B cell (primary cell): ENCODE results near the gene TSPAN14. TPM values are rescaled to one million over a fixed set of nuclear protein-coding genes. Genes with fewer than 3 reads are reported as not detected.

Source experiments
- ATAC-seq: fragments of 200-7000 bp; cut with Tn5 transposase; one replicate; pipeline ENCODE4 v1.10.0; 2021; ENCODE audit warnings: low read depth, mild to moderate bottlenecking, moderate number of reproducible peaks, moderate library complexity
- CTCF ChIA-PET: fragments of 350-600 bp; sonication (Branson Sonifier 250); formaldehyde crosslinking; loops from one replicate; lab custom pipeline; 2021; ENCODE audit warnings: antibody characterized with exemption, inconsistent platforms; lab: Charles Lee
- POLR2A ChIA-PET: fragments of 350-600 bp; sonication (Branson Sonifier 250); formaldehyde crosslinking; loops from one replicate; lab custom pipeline; 2021; ENCODE audit warnings: antibody characterized with exemption; lab: Charles Lee
- DNase-seq: peaks from one replicate; pipeline ENCODE4 v3.0.0; 2013
- H2AFZ ChIP-seq: 2 replicates; pipeline ENCODE4 v1.6.1; 2012; ENCODE audit warnings: mild to moderate bottlenecking, low read depth, low read length; ENCODE audit not compliant: insufficient read depth, poor library complexity, severe bottlenecking
- H3K27ac ChIP-seq, 2 donors: 1 replicate in 1 of 2; 2 replicates in 1 of 2; pipeline ENCODE4 v1.5.1; 2012 to 2013; ENCODE audit warnings: low read length in 2 of 2, mild to moderate bottlenecking in 2 of 2, moderate library complexity in 1 of 2
- H3K27me3 ChIP-seq, 4 experiments: fragments of 200-600 bp in 1 of 4; sonication (generic) in 1 of 4; replicated peaks in 1 of 4; 1 replicate in 2 of 4; 2 replicates in 2 of 4; pipeline versions ENCODE4 v1.6.1 to v1.7.0; 2013 to 2016; ENCODE audit warnings: low read length in 3 of 4, mild to moderate bottlenecking in 2 of 4, mixed read lengths in 1 of 4, moderate library complexity in 1 of 4; ENCODE audit not compliant: insufficient read depth in 4 of 4, control insufficient read depth in 3 of 4; ENCODE audit errors: control extremely low read depth in 1 of 4
- H3K36me3 ChIP-seq, 2 experiments: replicated peaks in 1 of 2; 1 replicate in 1 of 2; 2 replicates in 1 of 2; pipeline versions ENCODE4 v1.6.1 to v1.7.1; 2013; ENCODE audit warnings: low read length in 1 of 2; ENCODE audit not compliant: insufficient read depth in 2 of 2, control insufficient read depth in 1 of 2; ENCODE audit errors: control extremely low read depth in 1 of 2, extremely low read depth in 1 of 2
- H3K4me1 ChIP-seq, 2 donors: fragments of 200-600 bp in 1 of 2; sonication (generic) in 1 of 2; 1 replicate in 1 of 2; 2 replicates in 1 of 2; pipeline versions ENCODE4 v1.5.1 to v1.6.1; 2013 to 2017; ENCODE audit warnings: low read length in 2 of 2; ENCODE audit not compliant: control insufficient read depth in 2 of 2, insufficient read depth in 2 of 2
- H3K4me2 ChIP-seq: replicated peaks from 2 replicates; pipeline ENCODE3; 2012; ENCODE audit warnings: mild to moderate bottlenecking, low read depth, low read length; ENCODE audit not compliant: poor library complexity, severe bottlenecking
- H3K4me3 ChIP-seq, 5 experiments: fragments of 200-600 bp in 1 of 5; sonication (generic) in 1 of 5; 1 replicate in 3 of 5; 2 replicates in 2 of 5; pipeline versions ENCODE4 v1.5.1 to v1.7.0; 2011 to 2016; ENCODE audit warnings: low read length in 4 of 5, mild to moderate bottlenecking in 4 of 5, low read depth in 2 of 5, control low read depth in 1 of 5, moderate library complexity in 1 of 5; ENCODE audit not compliant: insufficient read depth in 1 of 5; ENCODE audit errors: control extremely low read depth in 1 of 5, extremely low read depth in 1 of 5
- H3K79me2 ChIP-seq: fragments of 200-600 bp; sonication (generic); one replicate; pipeline ENCODE4 v1.6.0; 2016; ENCODE audit warnings: low read length; ENCODE audit not compliant: control insufficient read depth, insufficient read depth
- H3K9ac ChIP-seq: fragments of 200-600 bp; sonication (generic); 2 replicates; pipeline ENCODE4 v1.6.1; 2017; ENCODE audit warnings: mild to moderate bottlenecking, low read length, moderate library complexity
- H3K9me3 ChIP-seq, 3 donors: one replicate each; pipeline versions ENCODE4 v1.6.1 to v1.7.1; 2013; ENCODE audit warnings: low read length in 2 of 3; ENCODE audit not compliant: control insufficient read depth in 2 of 3, insufficient read depth in 1 of 3; ENCODE audit errors: control extremely low read depth in 1 of 3
- H4K20me1 ChIP-seq: 2 replicates; pipeline ENCODE4 v1.6.0; 2012; ENCODE audit warnings: mild to moderate bottlenecking, low read length; ENCODE audit not compliant: insufficient read depth, control insufficient read depth, poor library complexity, severe bottlenecking
- H3K27ac Mint-ChIP-seq: one replicate; pipeline ENCODE4 v1.8.0; 2021; ENCODE audit warnings: mixed read lengths
- H3K27me3 Mint-ChIP-seq: one replicate; pipeline ENCODE4 v1.8.0; 2021; ENCODE audit warnings: mixed read lengths
- H3K4me1 Mint-ChIP-seq: one replicate; pipeline ENCODE4 v1.8.0; 2021; ENCODE audit warnings: mixed read lengths
- H3K4me3 Mint-ChIP-seq: one replicate; pipeline ENCODE4 v1.8.0; 2021; ENCODE audit warnings: mixed read lengths
- H3K9me3 Mint-ChIP-seq: one replicate; pipeline ENCODE4 v1.8.0; 2022; ENCODE audit warnings: mixed read lengths; ENCODE audit not compliant: insufficient read depth
- CTCF ChIP-seq: fragments of 200-600 bp; IDR thresholded peaks from one replicate; pipeline ENCODE4 v1.8.0; 2022; ENCODE audit warnings: antibody characterized with exemption, mild to moderate bottlenecking
- intact Hi-C: fragments of 100-400 bp; cut with micrococcal nuclease; formaldehyde crosslinking; loops from one replicate; pipeline ENCODE4 v1.10.0; 2022
- polyA plus RNA-seq: library from polyadenylated mRNA; depleted of rRNA; stranded (reverse); fragments of >200 nt; gene quantifications from 2 replicates; pipeline ENCODE4 v1.2.3, GENCODE V29; 2012
- total RNA-seq, 2 donors: library from RNA; stranded (reverse); fragments of 120-200 nt in 1 of 2; gene quantifications; 1 replicate in 1 of 2; 2 replicates in 1 of 2; pipeline versions ENCODE4 v1.2.3 to v1.2.4, GENCODE V29; 2013 to 2022

The TSPAN14 gene
- total and polyA plus RNA-seq, 2 donors (not counting 1 experiment from before 2014, with no cell fraction given), result 27.8 to 55.3 TPM

DNA sequence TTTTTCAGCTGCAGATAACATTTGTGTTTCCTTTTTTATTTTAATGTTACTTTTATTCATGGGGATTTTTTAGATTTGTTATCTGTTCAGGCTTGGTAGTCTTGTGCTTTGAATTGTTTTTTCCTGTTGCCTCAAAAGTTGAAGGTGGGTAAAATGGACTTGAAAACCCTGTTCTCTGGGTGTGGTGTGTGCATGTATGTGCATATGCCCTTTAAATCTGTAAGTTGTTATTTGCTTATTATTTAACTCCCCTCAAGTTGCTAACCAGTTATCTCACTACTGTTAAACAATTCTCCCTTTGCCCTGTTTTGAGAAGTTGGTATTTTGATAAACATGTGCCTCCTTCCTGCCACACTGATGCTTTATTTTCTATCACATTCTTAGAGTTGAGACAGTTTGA is 30.6 kb downstream of the TSPAN14 start:
- peaks cover 50% of the 10 kb centered on the region for H3K4me1 Mint-ChIP-seq
- DNase-seq, result no peak
- H3K27ac Mint-ChIP-seq, result no peak overlapping the region

More for the DNA sequence above, 30.6 kb downstream of the TSPAN14 start:
- no peaks in the 10 kb centered on the region for H3K27me3 Mint-ChIP-seq
- intact Hi-C loops, result no loop called here
- H3K9ac ChIP-seq, result no peak overlapping the region
- POLR2A ChIA-PET, result no interaction called here
- no peaks in the 10 kb centered on the region for H3K9me3 ChIP-seq
- no peak overlapping the region for H3K4me2 ChIP-seq
- H3K9me3 Mint-ChIP-seq, result no peaks in the 10 kb centered on the region
- H3K27ac ChIP-seq, result no peak overlapping the region
- no peak overlapping the region for H2AFZ ChIP-seq
- no peaks in the 10 kb centered on the region for H3K27me3 ChIP-seq
- ATAC-seq, result no peak
- H3K4me1 ChIP-seq, result peaks cover 8 to 28% of the 10 kb centered on the region in 2 donors
- peaks cover 61% of the 10 kb centered on the region for H4K20me1 ChIP-seq
- H3K79me2 ChIP-seq, result peaks cover 75% of the 10 kb centered on the region
- no peak for TF ChIP-seq CTCF
- no peak overlapping the region for H3K4me3 ChIP-seq
- peaks cover 5 to 14% of the 10 kb centered on the region in 2 experiments for H3K36me3 ChIP-seq
- no peak overlapping the region for H3K4me3 Mint-ChIP-seq
- CTCF ChIA-PET, result interaction anchor here (2.4 kb wide), 1 partner anchor 21 kb away, joined by 10 read pairs; no protein-coding TSS in a partner anchor
